Osteoblast (primary cell): ENCODE results near the gene SEMA3G. TPM values are rescaled to one million over a fixed set of nuclear protein-coding genes. Genes with fewer than 3 reads are reported as not detected.

ENCODE experiments used
- DNase-seq: peaks from one replicate; pipeline ENCODE4 v3.0.0; 2011; ENCODE audit warnings: low spot score, mixed read lengths; ENCODE audit not compliant: insufficient read length; ENCODE audit errors: missing footprints
- H2AFZ ChIP-seq: 2 replicates; pipeline ENCODE4 v1.6.0; 2011; ENCODE audit warnings: mild to moderate bottlenecking, low read length
- H3K27ac ChIP-seq: 2 replicates; pipeline ENCODE4 v1.5.1; 2011; ENCODE audit warnings: mild to moderate bottlenecking, low read depth, low read length, moderate library complexity
- H3K27me3 ChIP-seq: 2 replicates; pipeline ENCODE4 v1.6.0; 2012; ENCODE audit warnings: mild to moderate bottlenecking, control low read depth, inconsistent platforms, low read length, moderate library complexity; ENCODE audit not compliant: insufficient read depth
- H3K36me3 ChIP-seq: 2 replicates; pipeline ENCODE4 v1.5.1; 2011; ENCODE audit warnings: mild to moderate bottlenecking, low read length, control low read depth, moderate library complexity; ENCODE audit not compliant: insufficient read depth
- H3K4me1 ChIP-seq: 2 replicates; pipeline ENCODE4 v1.5.1; 2011; ENCODE audit warnings: mild to moderate bottlenecking, low read length, control low read depth, moderate library complexity; ENCODE audit not compliant: insufficient read depth
- H3K4me2 ChIP-seq: 2 replicates; pipeline ENCODE4 v1.6.0; 2011; ENCODE audit warnings: mild to moderate bottlenecking, low read length; ENCODE audit not compliant: insufficient read depth
- H3K4me3 ChIP-seq: fragments of 200-600 bp; sonication (generic); 3 replicates; pipeline ENCODE4 v1.5.1; 2012; ENCODE audit warnings: mild to moderate bottlenecking, low read length, inconsistent platforms; ENCODE audit not compliant: insufficient read depth
- H3K79me2 ChIP-seq: 2 replicates; pipeline ENCODE4 v1.6.0; 2012; ENCODE audit warnings: mild to moderate bottlenecking, low read length, control low read depth, inconsistent platforms; ENCODE audit not compliant: insufficient read depth
- H3K9me3 ChIP-seq: 2 replicates; pipeline ENCODE4 v1.5.1; 2011; ENCODE audit warnings: low read depth, low read length, control low read depth
- H4K20me1 ChIP-seq: 2 replicates; pipeline ENCODE4 v1.6.0; 2012; ENCODE audit warnings: mild to moderate bottlenecking, low read length, control low read depth; ENCODE audit not compliant: insufficient read depth
- total RNA-seq: library from RNA; depleted of rRNA; stranded (reverse); fragments of >200 nt; gene quantifications from 2 replicates; pipeline ENCODE4 v1.2.3, GENCODE V29; 2012
- TF ChIP-seq, protein P1 (sequence below): IDR thresholded peaks from 2 replicates; pipeline ENCODE4 v1.5.1; 2011; ENCODE audit warnings: mild to moderate bottlenecking, low read depth, low read length, moderate library complexity; ENCODE audit errors: extremely low read depth

The SEMA3G gene
- total RNA-seq, 1 donor, result not detected

DNA sequence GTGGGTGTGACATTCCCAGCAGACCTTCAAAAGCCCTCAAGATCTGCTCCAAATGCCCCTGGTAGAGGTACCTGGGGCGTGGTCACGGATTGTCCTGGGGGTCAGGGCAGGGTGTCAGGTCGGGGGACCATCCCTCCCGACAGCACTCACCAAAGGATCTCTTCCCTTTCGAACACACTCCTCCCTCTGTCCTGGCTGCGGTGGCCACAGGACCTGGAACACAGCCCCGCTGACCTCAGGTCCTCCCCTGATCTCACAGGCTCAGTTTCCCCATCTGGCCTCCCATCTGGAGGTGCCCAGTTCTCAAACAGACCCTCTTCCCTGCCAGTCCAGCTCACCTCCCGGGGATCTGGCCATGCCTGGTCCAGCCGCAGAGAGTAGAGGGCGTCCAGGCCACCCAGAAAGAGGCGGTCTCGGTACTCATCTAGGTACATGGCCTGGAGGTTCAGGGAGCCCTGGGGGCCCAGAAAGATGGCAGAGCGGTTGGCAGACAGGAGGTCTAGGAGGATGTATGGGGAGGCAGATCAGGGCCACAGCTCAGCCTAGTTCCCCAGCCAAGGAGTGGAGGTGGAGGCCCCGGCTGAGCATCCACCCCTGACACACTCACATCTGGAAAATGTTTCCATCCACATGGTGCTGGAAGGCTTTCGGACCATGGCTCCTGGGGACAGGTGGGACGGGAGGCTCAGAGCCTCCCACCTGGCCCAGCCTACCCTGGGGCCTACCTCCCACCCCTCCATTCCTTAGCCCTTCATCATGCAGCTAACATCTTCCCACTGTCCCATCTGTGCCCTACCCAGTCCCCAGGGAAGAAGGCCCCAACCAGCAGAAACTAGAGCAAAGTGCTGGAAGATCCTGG is 2.3 kb downstream of the SEMA3G start:
- Histone ChIP-seq H3K27ac (no peak overlapping the region), H4K20me1 (no peaks in the 10 kb centered on the region), H3K4me1 (no peaks in the 10 kb centered on the region), H3K4me3 (no peak overlapping the region), H3K79me2 (no peaks in the 10 kb centered on the region), H3K27me3 (no peaks in the 10 kb centered on the region), H3K36me3 (no peaks in the 10 kb centered on the region), H2AFZ (no peak overlapping the region), H3K4me2 (no peak overlapping the region), H3K9me3 (no peaks in the 10 kb centered on the region)
- TF ChIP-seq, protein P1, sequence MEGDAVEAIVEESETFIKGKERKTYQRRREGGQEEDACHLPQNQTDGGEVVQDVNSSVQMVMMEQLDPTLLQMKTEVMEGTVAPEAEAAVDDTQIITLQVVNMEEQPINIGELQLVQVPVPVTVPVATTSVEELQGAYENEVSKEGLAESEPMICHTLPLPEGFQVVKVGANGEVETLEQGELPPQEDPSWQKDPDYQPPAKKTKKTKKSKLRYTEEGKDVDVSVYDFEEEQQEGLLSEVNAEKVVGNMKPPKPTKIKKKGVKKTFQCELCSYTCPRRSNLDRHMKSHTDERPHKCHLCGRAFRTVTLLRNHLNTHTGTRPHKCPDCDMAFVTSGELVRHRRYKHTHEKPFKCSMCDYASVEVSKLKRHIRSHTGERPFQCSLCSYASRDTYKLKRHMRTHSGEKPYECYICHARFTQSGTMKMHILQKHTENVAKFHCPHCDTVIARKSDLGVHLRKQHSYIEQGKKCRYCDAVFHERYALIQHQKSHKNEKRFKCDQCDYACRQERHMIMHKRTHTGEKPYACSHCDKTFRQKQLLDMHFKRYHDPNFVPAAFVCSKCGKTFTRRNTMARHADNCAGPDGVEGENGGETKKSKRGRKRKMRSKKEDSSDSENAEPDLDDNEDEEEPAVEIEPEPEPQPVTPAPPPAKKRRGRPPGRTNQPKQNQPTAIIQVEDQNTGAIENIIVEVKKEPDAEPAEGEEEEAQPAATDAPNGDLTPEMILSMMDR, result no peak
- peak; percentile 68 for DNase-seq

DNA sequence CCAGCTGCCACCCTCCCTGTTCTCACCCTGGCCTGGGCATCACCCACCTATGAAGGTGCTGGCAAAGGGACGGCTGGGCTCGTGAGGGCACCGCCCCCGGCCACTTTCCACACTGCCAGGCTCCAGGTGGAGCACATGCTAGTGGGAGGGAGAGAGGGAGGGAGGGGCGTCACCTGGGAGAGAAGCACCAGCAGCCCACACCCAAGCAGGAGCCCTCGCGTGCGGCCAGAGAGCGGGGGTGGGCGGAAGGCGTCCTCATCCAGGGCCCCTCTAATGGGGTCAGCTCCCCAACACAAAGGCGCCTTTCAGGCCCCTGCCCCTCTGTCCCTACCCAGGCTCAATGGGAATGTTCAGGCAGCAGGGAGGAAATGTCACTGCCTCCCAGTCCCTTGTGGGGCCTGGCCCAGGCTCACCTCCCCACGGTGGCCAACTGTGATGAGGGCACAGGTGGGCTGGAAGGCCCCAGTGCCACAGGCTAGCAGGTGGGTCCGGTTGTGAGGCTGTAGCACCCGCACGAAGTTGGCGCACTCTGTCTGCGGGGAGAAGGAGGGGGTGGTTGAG is 3.1 kb downstream of the SEMA3G start:
- Histone ChIP-seq H4K20me1 (no peaks in the 10 kb centered on the region), H3K4me3 (no peak overlapping the region)

DNA sequence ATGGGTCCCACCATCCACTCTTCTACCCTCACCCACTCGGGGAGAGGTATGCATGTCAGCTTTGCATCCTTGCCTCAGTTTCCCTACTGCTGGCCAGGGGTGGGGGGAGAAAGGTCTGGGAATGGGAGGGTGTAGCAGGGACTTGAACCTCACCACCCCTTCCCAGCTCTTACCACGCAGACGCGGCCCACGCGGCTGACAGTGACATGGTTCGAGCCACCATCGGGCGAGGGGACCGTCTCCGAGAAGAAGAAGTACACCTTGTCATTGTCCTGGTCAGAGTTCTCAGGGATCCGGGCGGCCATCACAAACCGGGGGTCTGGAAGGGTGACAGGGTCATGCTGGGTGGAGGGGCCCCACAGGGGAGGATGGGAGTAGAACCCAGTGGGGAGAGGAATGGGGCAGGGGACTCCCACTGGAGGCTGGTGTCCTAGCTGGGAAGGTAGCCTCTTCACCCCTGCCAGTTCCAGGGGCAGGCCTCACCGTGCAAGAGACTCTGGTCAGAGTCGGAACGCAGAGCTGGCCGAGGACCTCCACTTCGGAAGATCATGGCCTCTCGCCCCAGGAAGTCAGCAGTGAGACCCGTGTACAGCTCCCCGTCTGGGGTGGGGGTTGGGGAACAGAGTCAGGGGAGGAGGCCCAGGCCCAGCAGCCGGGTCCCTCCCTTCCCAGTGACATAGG is 3.7 kb downstream of the SEMA3G start:
- Histone ChIP-seq H2AFZ (no peak overlapping the region), H3K27ac (no peak overlapping the region), H3K27me3 (no peaks in the 10 kb centered on the region), H4K20me1 (no peaks in the 10 kb centered on the region), H3K4me3 (no peak overlapping the region), H3K4me1 (no peaks in the 10 kb centered on the region), H3K36me3 (no peaks in the 10 kb centered on the region), H3K4me2 (no peak overlapping the region), H3K79me2 (no peaks in the 10 kb centered on the region), H3K9me3 (no peaks in the 10 kb centered on the region)
- TF ChIP-seq, protein P1, result no peak
- DNase-seq, result no peak

More for the DNA sequence above, 3.1 kb downstream of the SEMA3G start:
- Histone ChIP-seq H3K27ac (no peak overlapping the region), H3K4me2 (no peak overlapping the region), H3K9me3 (no peaks in the 10 kb centered on the region), H3K27me3 (no peaks in the 10 kb centered on the region), H3K4me1 (no peaks in the 10 kb centered on the region), H3K79me2 (no peaks in the 10 kb centered on the region), H3K36me3 (no peaks in the 10 kb centered on the region), H2AFZ (no peak overlapping the region)
- TF ChIP-seq, protein P1, result no peak
- peak; percentile 61 for DNase-seq

DNA sequence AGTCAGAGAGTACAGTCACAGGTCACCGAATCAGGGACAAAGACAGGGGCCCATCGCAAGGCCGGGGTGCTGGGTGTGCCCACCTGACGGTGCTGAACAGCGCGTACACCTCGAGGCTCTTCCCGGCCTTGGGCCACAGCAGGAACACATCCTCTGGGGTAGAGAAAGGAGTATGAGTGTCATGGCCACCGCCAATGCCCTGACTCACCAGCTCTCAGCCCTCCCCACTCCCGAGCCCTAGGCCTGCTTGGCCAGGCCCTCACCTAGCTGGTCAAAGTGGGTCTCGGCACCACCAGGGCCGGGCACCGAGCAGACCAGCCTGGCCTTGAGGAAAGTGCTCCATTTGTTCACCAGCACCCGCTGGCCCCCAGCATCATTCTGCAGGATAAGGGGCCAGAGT is 4.2 kb downstream of the SEMA3G start:
- TF ChIP-seq, protein P1, result no peak
- no peaks in the 10 kb centered on the region for H3K36me3 ChIP-seq
- no peak overlapping the region for H3K4me3 ChIP-seq
- no peaks in the 10 kb centered on the region for H3K79me2 ChIP-seq
- no peak overlapping the region for H3K27ac ChIP-seq
- no peaks in the 10 kb centered on the region for H4K20me1 ChIP-seq
- no peak overlapping the region for H2AFZ ChIP-seq
- no peaks in the 10 kb centered on the region for H3K27me3 ChIP-seq
- DNase-seq, result peak; percentile 89
- H3K4me1 ChIP-seq, result no peaks in the 10 kb centered on the region
- no peak overlapping the region for H3K4me2 ChIP-seq
- H3K9me3 ChIP-seq, result no peaks in the 10 kb centered on the region
